HEK293T (cell line): ENCODE results near the gene ZNF236.

Experiments used
- ARNT ChIP-seq: fragments of 450-650 bp; IDR thresholded peaks from 2 replicates; pipeline ENCODE4 v1.6.1; 2017; ENCODE audit warnings: mild to moderate bottlenecking
- L3MBTL2 ChIP-seq: fragments of 450-650 bp; conservative IDR thresholded peaks from 2 replicates; pipeline ENCODE4 v1.6.1; 2016; ENCODE audit warnings: mild to moderate bottlenecking

GRCh38 chr18:76979111-76979751, 156.9 kb downstream of the ZNF236 start:
- TF ChIP-seq L3MBTL2: no peak
- TF ChIP-seq ARNT: no peak
